Measurements from ENCODE around the gene TNRC18.

GRCh38 chr7:5420881-5421713, 2.5 kb downstream of the TNRC18 start:
- TF ChIP-seq SRF (IDR thresholded peaks at IDR 0.05; ENCODE audit: low read depth, low read length), result no peak
- peak; percentile 19 for TF ChIP-seq RNF2 (IDR thresholded peaks at IDR 0.05; ENCODE audit: borderline replicate concordance, low read depth, low read length, missing control alignments, poor library complexity, severe bottlenecking)
- no peak for TF ChIP-seq CTCF (IDR thresholded peaks at IDR 0.05; ENCODE audit: control extremely low read depth in 1 of 3, insufficient read depth in 1 of 3, low read depth in 1 of 3, low read length in 3 of 3)
- no peak for TF ChIP-seq TEAD4 (IDR thresholded peaks at IDR 0.05; ENCODE audit: low read depth, low read length)
- no peak for TF ChIP-seq KDM1A (IDR thresholded peaks at IDR 0.05; ENCODE audit: borderline replicate concordance, low read length)
